Mesenchymal stem cell (in vitro differentiated cells and primary cell): ENCODE results near the gene SGCA.

Experiments
- DNase-seq: peaks from one replicate; pipeline ENCODE4 v3.0.0-alpha.2; 2013
- H2AFZ ChIP-seq: one replicate; pipeline ENCODE4 v1.6.1; 2013; ENCODE audit warnings: low read depth, mild to moderate bottlenecking, control low read depth, inconsistent platforms, low read length, moderate library complexity
- H2AK5ac ChIP-seq: 2 replicates; pipeline ENCODE4 v1.6.1; 2013; ENCODE audit warnings: low read length, moderate library complexity, mild to moderate bottlenecking, inconsistent platforms; ENCODE audit not compliant: severe bottlenecking
- H2BK120ac ChIP-seq: one replicate; pipeline ENCODE4 v1.6.1; 2013; ENCODE audit warnings: low read depth, mild to moderate bottlenecking, inconsistent platforms, low read length, moderate library complexity
- H2BK12ac ChIP-seq, 2 experiments: one replicate each; pipeline ENCODE4 v1.6.1; 2013; ENCODE audit warnings: inconsistent platforms in 2 of 2, low read length in 2 of 2, mild to moderate bottlenecking in 2 of 2, moderate library complexity in 2 of 2, control low read depth in 1 of 2
- H2BK15ac ChIP-seq: one replicate; pipeline ENCODE4 v1.6.1; 2013; ENCODE audit warnings: mild to moderate bottlenecking, low read depth, inconsistent platforms; ENCODE audit not compliant: poor library complexity, severe bottlenecking
- H2BK5ac ChIP-seq: 2 replicates; pipeline ENCODE4 v1.6.1; 2013; ENCODE audit warnings: low read depth, mild to moderate bottlenecking, low read length, control low read depth, inconsistent platforms; ENCODE audit not compliant: poor library complexity, severe bottlenecking
- H3K14ac ChIP-seq, 2 experiments: one replicate each; pipeline ENCODE4 v1.6.1; 2013; ENCODE audit warnings: inconsistent platforms in 2 of 2, low read length in 2 of 2, control low read depth in 1 of 2, mild to moderate bottlenecking in 1 of 2, moderate library complexity in 1 of 2
- H3K18ac ChIP-seq, 2 experiments: one replicate each; pipeline ENCODE4 v1.6.1; 2013; ENCODE audit warnings: inconsistent platforms in 2 of 2, low read length in 2 of 2, control low read depth in 1 of 2, low read depth in 1 of 2, mild to moderate bottlenecking in 1 of 2
- H3K23ac ChIP-seq, 2 experiments: one replicate each; pipeline ENCODE4 v1.6.1; 2013; ENCODE audit warnings: inconsistent platforms in 2 of 2, low read length in 2 of 2, mild to moderate bottlenecking in 2 of 2, moderate library complexity in 2 of 2, control low read depth in 1 of 2
- H3K27ac ChIP-seq: 2 replicates; pipeline ENCODE4 v1.5.1; 2013; ENCODE audit warnings: mild to moderate bottlenecking, moderate library complexity, low read length, control low read depth, inconsistent platforms; ENCODE audit not compliant: poor library complexity, severe bottlenecking
- H3K27me3 ChIP-seq, 2 experiments: 2 replicates each; pipeline versions ENCODE4 v1.6.1 to v1.7.0; 2013; ENCODE audit warnings: low read length in 2 of 2, mild to moderate bottlenecking in 2 of 2, moderate library complexity in 2 of 2, control low read depth in 1 of 2, inconsistent platforms in 1 of 2; ENCODE audit not compliant: control insufficient read depth in 1 of 2, insufficient read depth in 1 of 2
- H3K36me3 ChIP-seq, 2 experiments: 2 replicates each; pipeline versions ENCODE4 v1.6.1 to v1.7.0; 2013; ENCODE audit warnings: low read length in 2 of 2, control low read depth in 1 of 2, inconsistent platforms in 1 of 2, low read depth in 1 of 2, mild to moderate bottlenecking in 1 of 2; ENCODE audit not compliant: insufficient read depth in 2 of 2, control insufficient read depth in 1 of 2
- H3K4ac ChIP-seq, 2 experiments: one replicate each; pipeline ENCODE4 v1.6.1; 2013; ENCODE audit warnings: inconsistent platforms in 2 of 2, low read length in 2 of 2, mild to moderate bottlenecking in 2 of 2, moderate library complexity in 2 of 2, control low read depth in 1 of 2, low read depth in 1 of 2
- H3K4me1 ChIP-seq: 2 replicates; pipeline ENCODE4 v1.6.1; 2013; ENCODE audit warnings: low read depth, low read length, control low read depth; ENCODE audit not compliant: control insufficient read depth, insufficient read depth
- H3K4me2 ChIP-seq: 2 replicates; pipeline ENCODE4 v1.6.1; 2013; ENCODE audit warnings: low read length, mild to moderate bottlenecking, inconsistent platforms; ENCODE audit not compliant: poor library complexity, severe bottlenecking
- H3K4me3 ChIP-seq, 2 experiments: 2 replicates each; pipeline versions ENCODE4 v1.5.1 to v1.7.0; 2013; ENCODE audit warnings: low read length in 2 of 2, mild to moderate bottlenecking in 2 of 2, control low read depth in 1 of 2, low read depth in 1 of 2; ENCODE audit not compliant: insufficient read depth in 1 of 2
- H3K79me1 ChIP-seq: replicated peaks from 2 replicates; pipeline ENCODE4 v1.6.1; 2013; ENCODE audit warnings: mild to moderate bottlenecking, control low read depth, low read length, inconsistent platforms; ENCODE audit not compliant: poor library complexity, severe bottlenecking
- H3K9ac ChIP-seq: 2 replicates; pipeline ENCODE4 v1.7.0; 2013; ENCODE audit warnings: mild to moderate bottlenecking, low read length, moderate library complexity
- H3K9me3 ChIP-seq: 2 replicates; pipeline ENCODE4 v1.7.0; 2013; ENCODE audit warnings: mild to moderate bottlenecking, low read length; ENCODE audit not compliant: control insufficient read depth
- H4K8ac ChIP-seq: one replicate; pipeline ENCODE4 v1.6.1; 2013; ENCODE audit warnings: inconsistent platforms, mild to moderate bottlenecking, low read length, moderate library complexity
- H4K91ac ChIP-seq: one replicate; pipeline ENCODE4 v1.6.1; 2013; ENCODE audit warnings: mild to moderate bottlenecking, low read length, inconsistent platforms
- WGBS: methylation state at CpG from one replicate; pipeline ENCODE4 v1.1.7; 2013; ENCODE audit warnings: mixed read lengths; 5-methylcytosine and 5-hydroxymethylcytosine counted together

The SGCA gene

GRCh38 chr17:50139185-50139783, 26.5 kb upstream of the SGCA start:
- H3K9ac ChIP-seq = no peak overlapping the region
- DNase-seq = no peak
- H2BK5ac ChIP-seq = no peak overlapping the region
- no peak overlapping the region for H3K27ac ChIP-seq
- H3K4me1 ChIP-seq = peaks cover 18% of the 10 kb centered on the region
- no peak overlapping the region for H2BK120ac ChIP-seq
- H2AFZ ChIP-seq = no peak overlapping the region
- H3K4ac ChIP-seq = no peak overlapping the region
- peaks cover 93 to 98% of the 10 kb centered on the region in 2 experiments for H3K36me3 ChIP-seq
- H3K23ac ChIP-seq = no peak overlapping the region
- H3K4me2 ChIP-seq = no peak overlapping the region
- H2BK15ac ChIP-seq = no peak overlapping the region
- H3K4me3 ChIP-seq = no peak overlapping the region
- H2BK12ac ChIP-seq = no peak overlapping the region
- H3K79me1 ChIP-seq = peaks cover 50% of the 10 kb centered on the region
- H4K8ac ChIP-seq = no peak overlapping the region
- no peak overlapping the region for H3K18ac ChIP-seq
- H3K14ac ChIP-seq = no peak overlapping the region
- no peak overlapping the region for H2AK5ac ChIP-seq
- H3K9me3 ChIP-seq = peaks cover 4% of the 10 kb centered on the region
- H4K91ac ChIP-seq = no peak overlapping the region
- WGBS = 94% methylated on average over 15 of the region's 15 CpGs
- no peaks in the 10 kb centered on the region for H3K27me3 ChIP-seq

GRCh38 chr17:50139950-50140885, 25.6 kb upstream of the SGCA start:
- no peak overlapping the region for H3K4me3 ChIP-seq
- WGBS = 32% methylated on average over 16 of the region's 19 CpGs
- no peak overlapping the region for H4K8ac ChIP-seq
- no peak overlapping the region for H3K27ac ChIP-seq
- H2AFZ ChIP-seq = no peak overlapping the region
- H3K79me1 ChIP-seq = peaks cover 58% of the 10 kb centered on the region
- peak; percentile 78 for DNase-seq
- H3K23ac ChIP-seq = no peak overlapping the region
- H4K91ac ChIP-seq = no peak overlapping the region
- H3K14ac ChIP-seq = no peak overlapping the region
- no peak overlapping the region for H3K4ac ChIP-seq
- H3K4me2 ChIP-seq = no peak overlapping the region
- H3K18ac ChIP-seq = no peak overlapping the region
- no peak overlapping the region for H2BK15ac ChIP-seq
- peaks cover 94 to 99% of the 10 kb centered on the region in 2 experiments for H3K36me3 ChIP-seq
- H3K4me1 ChIP-seq = peaks cover 19% of the 10 kb centered on the region
- H2BK120ac ChIP-seq = no peak overlapping the region
- H3K9ac ChIP-seq = no peak overlapping the region
- no peak overlapping the region for H2AK5ac ChIP-seq
- H2BK12ac ChIP-seq = no peak overlapping the region
- H3K9me3 ChIP-seq = peaks cover 4% of the 10 kb centered on the region
- no peak overlapping the region for H2BK5ac ChIP-seq
- no peaks in the 10 kb centered on the region for H3K27me3 ChIP-seq

- no peak overlapping the region for H4K8ac ChIP-seq
- H3K27ac ChIP-seq = no peak overlapping the region
- H3K27me3 ChIP-seq = no peaks in the 10 kb centered on the region
- no peak overlapping the region for H2AK5ac ChIP-seq
- no peak overlapping the region for H2BK15ac ChIP-seq
- H3K23ac ChIP-seq = no peak overlapping the region
- no peak overlapping the region for H3K18ac ChIP-seq
- DNase-seq = no peak
- no peak overlapping the region for H3K14ac ChIP-seq
- H3K4me3 ChIP-seq = no peak overlapping the region
- H2BK12ac ChIP-seq = no peak overlapping the region
- no peak overlapping the region for H2BK120ac ChIP-seq
- no peak overlapping the region for H3K9ac ChIP-seq
- H3K4ac ChIP-seq = no peak overlapping the region
- peaks cover 20% of the 10 kb centered on the region for H3K4me1 ChIP-seq
- no peak overlapping the region for H2AFZ ChIP-seq
- peaks cover 4% of the 10 kb centered on the region for H3K9me3 ChIP-seq
- H3K79me1 ChIP-seq = peaks cover 54% of the 10 kb centered on the region
- 98% methylated on average over 15 of the region's 16 CpGs for WGBS
- H2BK5ac ChIP-seq = no peak overlapping the region
- H4K91ac ChIP-seq = no peak overlapping the region
- peaks cover 89 to 99% of the 10 kb centered on the region in 2 experiments for H3K36me3 ChIP-seq
- H3K4me2 ChIP-seq = no peak overlapping the region
These were observed 24.6 kb upstream of the SGCA start for GRCh38 chr17:50141026-50141744.

GRCh38 chr17:50141745-50142110, 24.1 kb upstream of the SGCA start:
- H4K8ac ChIP-seq = no peak overlapping the region
- no peak overlapping the region for H3K27ac ChIP-seq
- WGBS = 96% methylated on average over 8 of the region's 8 CpGs
- H4K91ac ChIP-seq = no peak overlapping the region
- H3K14ac ChIP-seq = no peak overlapping the region
- H3K23ac ChIP-seq = no peak overlapping the region
- H2BK120ac ChIP-seq = no peak overlapping the region
- H3K4me1 ChIP-seq = peaks cover 25% of the 10 kb centered on the region
- peaks cover 4% of the 10 kb centered on the region for H3K9me3 ChIP-seq
- DNase-seq = no peak
- no peak overlapping the region for H2AFZ ChIP-seq
- no peak overlapping the region for H3K18ac ChIP-seq
- no peak overlapping the region for H3K4me2 ChIP-seq
- no peak overlapping the region for H2BK12ac ChIP-seq
- no peak overlapping the region for H2AK5ac ChIP-seq
- no peak overlapping the region for H3K9ac ChIP-seq
- no peak overlapping the region for H3K4me3 ChIP-seq
- no peaks in the 10 kb centered on the region for H3K27me3 ChIP-seq
- no peak overlapping the region for H2BK5ac ChIP-seq
- peaks cover 83 to 99% of the 10 kb centered on the region in 2 experiments for H3K36me3 ChIP-seq
- no peak overlapping the region for H3K4ac ChIP-seq
- peaks cover 51% of the 10 kb centered on the region for H3K79me1 ChIP-seq
- no peak overlapping the region for H2BK15ac ChIP-seq
